Fibroblast of lung (primary cell): Measurements from ENCODE around the gene CLCA1. TPM values are rescaled to one million over a fixed set of nuclear protein-coding genes. Genes with fewer than 3 reads are reported as not detected.

Experiments used
- DNase-seq, 2 donors: peaks; one replicate each; pipeline versions ENCODE4 v3.0.0 to v3.0.0-alpha.2; 2010; ENCODE audit warnings: low read depth in 2 of 2
- H2AFZ ChIP-seq: 2 replicates; pipeline ENCODE4 v1.5.1; 2012; ENCODE audit warnings: low read length, control low read depth, inconsistent platforms
- H3K27ac ChIP-seq: 2 replicates; pipeline ENCODE4 v1.5.1; 2011; ENCODE audit warnings: low read length, control low read depth; ENCODE audit not compliant: insufficient read depth
- H3K27me3 ChIP-seq: 2 replicates; pipeline ENCODE4 v1.5.1; 2011; ENCODE audit warnings: mild to moderate bottlenecking, low read length; ENCODE audit not compliant: control insufficient read depth, insufficient read depth
- H3K36me3 ChIP-seq: 2 replicates; pipeline ENCODE4 v1.5.1; 2011; ENCODE audit warnings: low read length; ENCODE audit not compliant: control insufficient read depth, insufficient read depth
- H3K4me1 ChIP-seq: 2 replicates; pipeline ENCODE4 v1.5.1; 2011; ENCODE audit warnings: low read length; ENCODE audit not compliant: control insufficient read depth, insufficient read depth; ENCODE audit errors: extremely low read depth
- H3K4me2 ChIP-seq: 2 replicates; pipeline ENCODE4 v1.5.1; 2011; ENCODE audit warnings: low read length, control low read depth; ENCODE audit not compliant: insufficient read depth; ENCODE audit errors: extremely low read depth
- H3K4me3 ChIP-seq, 4 experiments: fragments of 200-600 bp in 1 of 4; sonication (generic) in 1 of 4; replicated peaks in 1 of 4; 2 replicates each; pipeline ENCODE4 v1.5.1; 2011 to 2016; ENCODE audit warnings: low read length in 4 of 4, low read depth in 3 of 4, mild to moderate bottlenecking in 3 of 4, control low read depth in 2 of 4, inconsistent platforms in 1 of 4, mixed read lengths in 1 of 4; ENCODE audit not compliant: insufficient read depth in 1 of 4; ENCODE audit errors: control extremely low read depth in 1 of 4
- H3K79me2 ChIP-seq: 2 replicates; pipeline ENCODE4 v1.5.1; 2012; ENCODE audit warnings: mild to moderate bottlenecking, low read length, inconsistent platforms; ENCODE audit not compliant: control insufficient read depth, insufficient read depth
- H3K9ac ChIP-seq: 2 replicates; pipeline ENCODE4 v1.5.1; 2011; ENCODE audit warnings: mild to moderate bottlenecking, low read length, control low read depth; ENCODE audit not compliant: insufficient read depth
- H3K9me3 ChIP-seq: 2 replicates; pipeline ENCODE4 v1.5.1; 2012; ENCODE audit warnings: low read depth, low read length; ENCODE audit not compliant: control insufficient read depth, insufficient read depth
- H4K20me1 ChIP-seq: 2 replicates; pipeline ENCODE4 v1.5.1; 2011; ENCODE audit warnings: low read length; ENCODE audit not compliant: control insufficient read depth, insufficient read depth; ENCODE audit errors: extremely low read depth
- EZH2 ChIP-seq: IDR thresholded peaks from 2 replicates; pipeline ENCODE4 v1.5.1; 2012; ENCODE audit warnings: low read length, control low read depth, mild to moderate bottlenecking; ENCODE audit errors: missing control alignments
- polyA plus RNA-seq, 2 donors: library from polyadenylated mRNA; depleted of rRNA in 1 of 2; stranded (reverse) in 1 of 2; unstranded in 1 of 2; fragments of >200 nt; gene quantifications; 2 replicates each; pipeline ENCODE4 v1.2.1, GENCODE V29; 2011 to 2012; ENCODE audit warnings: missing spikeins in 1 of 2
- total RNA-seq: library from RNA; depleted of rRNA; stranded (reverse); fragments of >200 nt; gene quantifications from 2 replicates; pipeline ENCODE4 v1.2.1, GENCODE V29; 2014
- TF ChIP-seq, protein P1 (sequence below), 2 donors: IDR thresholded peaks in 1 of 2; conservative IDR thresholded peaks in 1 of 2; 1 replicate in 1 of 2; 2 replicates in 1 of 2; pipeline ENCODE4 v1.5.1; 2011 to 2012; ENCODE audit warnings: low read length in 2 of 2, control low read depth in 1 of 2, inconsistent platforms in 1 of 2, low read depth in 1 of 2, mild to moderate bottlenecking in 1 of 2

Gene CLCA1
- total and polyA plus RNA-seq, 2 donors (not counting 1 experiment from before 2014, with no cell fraction given), result 0.01 TPM; not detected in 1

DNA sequence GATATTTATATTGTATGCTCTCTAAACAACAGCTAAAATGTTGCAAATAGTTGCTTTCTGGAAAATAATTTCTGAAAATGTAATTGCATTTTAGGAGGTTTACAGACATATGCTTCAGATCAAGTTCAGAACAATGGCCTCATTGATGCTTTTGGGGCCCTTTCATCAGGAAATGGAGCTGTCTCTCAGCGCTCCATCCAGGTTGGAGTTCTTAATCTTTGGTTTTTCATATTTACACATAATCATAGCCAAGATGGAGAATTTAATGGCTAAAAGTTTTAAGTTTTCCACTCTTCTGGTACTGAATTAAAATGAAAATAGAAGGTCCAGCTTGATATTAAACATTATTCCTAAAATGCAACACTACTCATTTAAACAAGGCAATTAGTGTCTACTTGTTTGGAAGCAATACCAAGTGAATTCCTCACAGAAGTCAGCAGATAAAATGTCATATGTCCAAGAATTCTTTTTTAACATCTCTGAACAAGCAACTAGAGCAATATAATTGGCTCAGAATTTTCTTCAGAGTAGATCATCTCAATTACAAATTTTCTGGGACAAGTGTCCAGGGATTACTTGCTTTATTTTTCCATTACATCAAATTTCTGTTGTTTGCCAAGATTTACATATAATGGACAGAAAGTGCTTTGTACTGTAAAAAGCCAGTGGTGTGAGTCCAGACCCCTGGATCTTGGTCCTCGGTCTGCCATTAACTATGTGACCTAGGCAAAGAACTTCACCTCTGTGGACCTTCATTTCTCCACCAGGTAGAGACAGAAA is 22.6 kb downstream of the CLCA1 start:
- Histone ChIP-seq H3K4me3 (no peak overlapping the region), H3K27me3 (no peaks in the 10 kb centered on the region)

DNA sequence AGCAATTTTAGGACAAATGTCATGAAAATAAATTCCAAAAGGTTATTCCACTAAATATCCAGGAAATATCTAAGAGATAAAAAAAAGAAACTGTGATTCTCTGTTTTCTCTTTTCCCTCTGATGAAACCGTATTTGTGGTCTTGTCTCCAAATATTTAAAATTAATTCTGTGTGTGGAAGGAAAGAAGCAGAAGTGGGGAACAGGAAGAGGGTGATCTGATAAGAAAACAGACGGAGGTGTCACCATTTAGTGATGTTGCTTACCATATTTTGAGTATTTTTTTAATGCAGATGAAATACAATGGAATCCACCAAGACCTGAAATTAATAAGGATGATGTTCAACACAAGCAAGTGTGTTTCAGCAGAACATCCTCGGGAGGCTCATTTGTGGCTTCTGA is 29.6 kb downstream of the CLCA1 start:
- H3K79me2 ChIP-seq, result no peaks in the 10 kb centered on the region
- no peaks in the 10 kb centered on the region for H4K20me1 ChIP-seq
- no peak overlapping the region for H2AFZ ChIP-seq
- DNase-seq, result no peak
- TF ChIP-seq EZH2, result no peak
- TF ChIP-seq, protein P1, sequence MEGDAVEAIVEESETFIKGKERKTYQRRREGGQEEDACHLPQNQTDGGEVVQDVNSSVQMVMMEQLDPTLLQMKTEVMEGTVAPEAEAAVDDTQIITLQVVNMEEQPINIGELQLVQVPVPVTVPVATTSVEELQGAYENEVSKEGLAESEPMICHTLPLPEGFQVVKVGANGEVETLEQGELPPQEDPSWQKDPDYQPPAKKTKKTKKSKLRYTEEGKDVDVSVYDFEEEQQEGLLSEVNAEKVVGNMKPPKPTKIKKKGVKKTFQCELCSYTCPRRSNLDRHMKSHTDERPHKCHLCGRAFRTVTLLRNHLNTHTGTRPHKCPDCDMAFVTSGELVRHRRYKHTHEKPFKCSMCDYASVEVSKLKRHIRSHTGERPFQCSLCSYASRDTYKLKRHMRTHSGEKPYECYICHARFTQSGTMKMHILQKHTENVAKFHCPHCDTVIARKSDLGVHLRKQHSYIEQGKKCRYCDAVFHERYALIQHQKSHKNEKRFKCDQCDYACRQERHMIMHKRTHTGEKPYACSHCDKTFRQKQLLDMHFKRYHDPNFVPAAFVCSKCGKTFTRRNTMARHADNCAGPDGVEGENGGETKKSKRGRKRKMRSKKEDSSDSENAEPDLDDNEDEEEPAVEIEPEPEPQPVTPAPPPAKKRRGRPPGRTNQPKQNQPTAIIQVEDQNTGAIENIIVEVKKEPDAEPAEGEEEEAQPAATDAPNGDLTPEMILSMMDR (conservative IDR thresholded peaks at IDR 0.05 in 1 of 2, IDR thresholded peaks at IDR 0.05 in 1 of 2; ENCODE audit: low read depth in 1 of 2, low read length in 2 of 2), result no peak
- H3K4me1 ChIP-seq, result no peaks in the 10 kb centered on the region
- H3K4me2 ChIP-seq, result no peak overlapping the region
- H3K27me3 ChIP-seq, result peaks cover 2% of the 10 kb centered on the region
- H3K27ac ChIP-seq, result no peak overlapping the region
- H3K36me3 ChIP-seq, result no peaks in the 10 kb centered on the region
- H3K9me3 ChIP-seq, result no peaks in the 10 kb centered on the region
- H3K9ac ChIP-seq, result no peak overlapping the region
- H3K4me3 ChIP-seq, result no peak overlapping the region

More for the DNA sequence above, 22.6 kb downstream of the CLCA1 start:
- Histone ChIP-seq H3K4me1 (peaks cover 2% of the 10 kb centered on the region), H3K36me3 (no peaks in the 10 kb centered on the region), H3K27ac (no peak overlapping the region), H3K9ac (no peak overlapping the region), H3K4me2 (no peak overlapping the region), H3K79me2 (no peaks in the 10 kb centered on the region), H2AFZ (no peak overlapping the region), H4K20me1 (no peaks in the 10 kb centered on the region), H3K9me3 (no peaks in the 10 kb centered on the region)
- TF ChIP-seq EZH2, result no peak
- TF ChIP-seq, protein P1 (conservative IDR thresholded peaks at IDR 0.05 in 1 of 2, IDR thresholded peaks at IDR 0.05 in 1 of 2; ENCODE audit: low read depth in 1 of 2, low read length in 2 of 2), result no peak
- DNase-seq, result no peak

DNA sequence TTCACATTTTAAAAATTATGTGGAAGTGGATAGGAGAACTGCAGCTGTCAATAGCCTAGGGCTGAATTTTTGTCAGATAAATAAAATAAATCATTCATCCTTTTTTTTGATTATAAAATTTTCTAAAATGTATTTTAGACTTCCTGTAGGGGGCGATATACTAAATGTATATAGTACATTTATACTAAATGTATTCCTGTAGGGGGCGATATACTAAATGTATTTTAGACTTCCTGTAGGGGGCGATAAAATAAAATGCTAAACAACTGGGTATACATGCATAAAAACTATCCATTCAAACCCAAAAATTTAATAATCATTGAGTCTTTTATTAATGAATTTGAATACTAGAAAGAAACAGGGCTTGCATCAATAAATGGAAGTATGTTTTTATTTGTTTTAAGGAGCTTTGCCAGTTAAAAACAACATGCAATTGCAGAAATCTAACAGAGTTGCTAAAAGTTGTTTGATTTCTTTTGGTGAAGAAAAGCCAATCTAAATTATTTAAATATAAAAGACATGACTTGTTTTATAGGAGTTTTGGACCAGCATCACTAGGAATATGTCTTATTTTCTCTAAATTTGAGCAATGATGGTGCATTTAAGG is 31.4 kb downstream of the CLCA1 start:
- no peak overlapping the region for H3K9ac ChIP-seq
- no peak overlapping the region for H3K4me3 ChIP-seq
- no peaks in the 10 kb centered on the region for H4K20me1 ChIP-seq
- no peak overlapping the region for H2AFZ ChIP-seq
- no peaks in the 10 kb centered on the region for H3K79me2 ChIP-seq
- H3K4me1 ChIP-seq, result no peaks in the 10 kb centered on the region
- TF ChIP-seq, protein P1 (conservative IDR thresholded peaks at IDR 0.05 in 1 of 2, IDR thresholded peaks at IDR 0.05 in 1 of 2; ENCODE audit: low read depth in 1 of 2, low read length in 2 of 2), result peak; percentile 25 to 56
- no peak for TF ChIP-seq EZH2
- peaks cover 2% of the 10 kb centered on the region for H3K27me3 ChIP-seq
- no peak overlapping the region for H3K27ac ChIP-seq
- no peaks in the 10 kb centered on the region for H3K9me3 ChIP-seq
- no peaks in the 10 kb centered on the region for H3K36me3 ChIP-seq
- H3K4me2 ChIP-seq, result no peak overlapping the region
- peak in 1 of 2 donors; percentile 48 for DNase-seq
